SJSA1 (cell line): ENCODE results near the gene FOXD4L5. TPM values are rescaled to one million over a fixed set of nuclear protein-coding genes. Genes with fewer than 3 reads are reported as not detected.
"Not testable (repeated sequence)": the region's sequence is repeated elsewhere in the genome, so short reads cannot be mapped to it uniquely, and the experiment has no call there.

Experiments used
- DNase-seq, 2 experiments: peaks; one replicate each; pipeline ENCODE4 v3.0.0-alpha.2; 2015 to 2020; ENCODE audit warnings: low spot score in 2 of 2, low read depth in 1 of 2
- H3K27ac ChIP-seq: fragments of 250-450 bp; sonication (Bioruptor Pico); 2 replicates; pipeline ENCODE4 v1.5.1; 2020; ENCODE audit warnings: mild to moderate bottlenecking, moderate library complexity
- H3K27me3 ChIP-seq: fragments of 250-450 bp; sonication (Bioruptor Pico); replicated peaks from 2 replicates; pipeline ENCODE4 v1.5.1; 2020; ENCODE audit warnings: mild to moderate bottlenecking, moderate library complexity
- H3K36me3 ChIP-seq: fragments of 250-450 bp; sonication (Bioruptor Pico); 2 replicates; pipeline ENCODE4 v1.5.1; 2020; ENCODE audit warnings: mild to moderate bottlenecking
- H3K4me1 ChIP-seq: fragments of 250-450 bp; sonication (Bioruptor Pico); replicated peaks from 2 replicates; pipeline ENCODE4 v1.6.1; 2021; ENCODE audit warnings: mild to moderate bottlenecking
- H3K4me3 ChIP-seq: fragments of 250-450 bp; sonication (Bioruptor Pico); 2 replicates; pipeline ENCODE4 v1.5.1; 2020; ENCODE audit warnings: mild to moderate bottlenecking
- H3K9me3 ChIP-seq: fragments of 250-450 bp; sonication (Bioruptor Pico); replicated peaks from 2 replicates; pipeline ENCODE4 v1.5.1; 2020; ENCODE audit warnings: mild to moderate bottlenecking
- total RNA-seq: library from RNA; depleted of rRNA; stranded (reverse); fragments of >200 nt; shearing (Covaris generic); gene quantifications from 2 replicates; pipeline ENCODE4 v1.2.3, GENCODE V29; 2014; rRNA removed

FOXD4L5 gene
- total RNA-seq: not detected in 2 replicates

- not testable (repeated sequence) for DNase-seq, H3K27me3 ChIP-seq, H3K27ac ChIP-seq, H3K4me3 ChIP-seq, H3K36me3 ChIP-seq, H3K4me1 ChIP-seq, H3K9me3 ChIP-seq
Observed at GRCh38 chr9:65285109-65285508, at the start of gene FOXD4L5. Gene FOXD4L5 (minus strand): TSS chr9:65285209. CDS start chr9:65284377, 832 bp downstream.

DNA sequence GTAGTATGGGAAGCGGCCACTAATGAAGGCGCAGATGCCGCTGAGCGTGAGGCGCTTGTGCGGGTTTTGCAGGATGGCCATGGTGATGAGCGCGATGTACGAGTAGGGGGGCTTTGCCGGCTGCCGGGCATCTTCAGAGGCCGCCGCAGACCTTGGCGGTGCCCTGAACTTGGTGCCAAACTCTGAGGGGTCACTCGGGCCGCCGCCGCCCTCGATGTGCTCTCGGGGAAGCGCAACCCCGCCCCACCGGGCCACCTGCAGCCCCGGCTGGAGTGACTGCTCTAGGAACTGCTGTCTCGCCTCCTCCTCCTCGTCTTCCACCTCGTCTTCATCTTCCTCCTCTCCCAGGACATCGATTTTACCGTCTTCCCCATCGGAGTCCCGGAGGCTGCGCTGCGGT is 1.1 kb downstream of the FOXD4L5 start:
- not testable (repeated sequence) for H3K36me3 ChIP-seq, H3K4me1 ChIP-seq, H3K9me3 ChIP-seq, H3K27me3 ChIP-seq, H3K4me3 ChIP-seq, H3K27ac ChIP-seq
- DNase-seq: peak in 1 of 2 experiments; percentile 7

- H3K36me3 ChIP-seq, H3K27ac ChIP-seq, H3K27me3 ChIP-seq, DNase-seq, H3K9me3 ChIP-seq, H3K4me1 ChIP-seq, H3K4me3 ChIP-seq: not testable (repeated sequence)
Observed at GRCh38 chr9:65282976-65283375, 2.0 kb downstream of the FOXD4L5 start.
